GM19397 (cell line): ENCODE measurements around the gene TALDO1.

Experiments
- ATAC-seq: cut with Tn5 transposase; IDR thresholded peaks from one replicate; pipeline ENCODE4 v1.9.1; 2021; ENCODE audit warnings: mild to moderate bottlenecking, moderate library complexity; ENCODE audit not compliant: unreplicated experiment

The TALDO1 gene

GRCh38 chr11:766936-767210 lies 19.6 kb downstream of the TALDO1 start:
- no peak for ATAC-seq

GRCh38 chr11:767238-767637 lies 20.0 kb downstream of the TALDO1 start:
- no peak for ATAC-seq

GRCh38 chr11:769887-770641 lies 22.8 kb downstream of the TALDO1 start:
- no peak for ATAC-seq

GRCh38 chr11:770642-771616 lies 23.7 kb downstream of the TALDO1 start:
- ATAC-seq = no peak

GRCh38 chr11:771617-772204 lies 24.4 kb downstream of the TALDO1 start:
- ATAC-seq = no peak

GRCh38 chr11:772429-773390 lies 25.4 kb downstream of the TALDO1 start:
- ATAC-seq = no peak

GRCh38 chr11:773425-773824 lies 26.2 kb downstream of the TALDO1 start:
- ATAC-seq = no peak

GRCh38 chr11:773830-774229 lies 26.6 kb downstream of the TALDO1 start:
- no peak for ATAC-seq

- ATAC-seq = no peak
These were observed 27.8 kb downstream of the TALDO1 start for GRCh38 chr11:774873-775592.

- ATAC-seq = no peak
These were observed 28.9 kb downstream of the TALDO1 start for GRCh38 chr11:776263-776560.

GRCh38 chr11:776561-777287 lies 29.5 kb downstream of the TALDO1 start:
- peak; percentile 44 for ATAC-seq

GRCh38 chr11:777288-778255 lies 30.3 kb downstream of the TALDO1 start, which contains the start of gene GATD1:
TSS of gene GATD1 (minus strand) at chr11:777487. CDS start at chr11:777462, 25 bp downstream.
- ATAC-seq = peak; percentile 76

GRCh38 chr11:778976-779954 lies 32.0 kb downstream of the TALDO1 start:
- ATAC-seq = no peak

- no peak for ATAC-seq
These were observed 32.8 kb downstream of the TALDO1 start for GRCh38 chr11:779955-780532.

- ATAC-seq = no peak
These were observed 35.3 kb downstream of the TALDO1 start for GRCh38 chr11:782264-783174.

- no peak for ATAC-seq
These were observed 36.3 kb downstream of the TALDO1 start for GRCh38 chr11:783581-784015.
